ENCODE results near the gene ZNF516.

DNA sequence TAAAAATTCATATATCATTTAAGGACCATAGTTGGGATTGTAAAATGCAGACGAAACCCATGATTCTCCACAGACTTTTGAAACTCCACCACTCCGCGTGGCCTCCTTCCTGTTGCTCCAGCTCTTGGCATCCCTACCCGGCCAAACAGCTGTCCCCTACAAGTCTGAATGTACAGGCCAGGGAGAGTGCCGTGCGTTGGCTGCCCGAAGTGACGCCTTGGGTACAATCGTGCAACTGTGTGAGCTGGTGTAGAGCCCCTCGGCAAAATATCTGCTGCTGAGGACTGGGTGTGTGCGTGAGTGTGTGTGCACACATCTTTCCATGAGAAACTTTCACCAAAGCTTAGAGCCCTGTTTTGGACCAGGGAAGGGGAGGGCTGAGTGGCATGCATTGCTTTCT, 43.8 kb upstream of the ZNF516 start:
- TF ChIP-seq, protein P1, sequence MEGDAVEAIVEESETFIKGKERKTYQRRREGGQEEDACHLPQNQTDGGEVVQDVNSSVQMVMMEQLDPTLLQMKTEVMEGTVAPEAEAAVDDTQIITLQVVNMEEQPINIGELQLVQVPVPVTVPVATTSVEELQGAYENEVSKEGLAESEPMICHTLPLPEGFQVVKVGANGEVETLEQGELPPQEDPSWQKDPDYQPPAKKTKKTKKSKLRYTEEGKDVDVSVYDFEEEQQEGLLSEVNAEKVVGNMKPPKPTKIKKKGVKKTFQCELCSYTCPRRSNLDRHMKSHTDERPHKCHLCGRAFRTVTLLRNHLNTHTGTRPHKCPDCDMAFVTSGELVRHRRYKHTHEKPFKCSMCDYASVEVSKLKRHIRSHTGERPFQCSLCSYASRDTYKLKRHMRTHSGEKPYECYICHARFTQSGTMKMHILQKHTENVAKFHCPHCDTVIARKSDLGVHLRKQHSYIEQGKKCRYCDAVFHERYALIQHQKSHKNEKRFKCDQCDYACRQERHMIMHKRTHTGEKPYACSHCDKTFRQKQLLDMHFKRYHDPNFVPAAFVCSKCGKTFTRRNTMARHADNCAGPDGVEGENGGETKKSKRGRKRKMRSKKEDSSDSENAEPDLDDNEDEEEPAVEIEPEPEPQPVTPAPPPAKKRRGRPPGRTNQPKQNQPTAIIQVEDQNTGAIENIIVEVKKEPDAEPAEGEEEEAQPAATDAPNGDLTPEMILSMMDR (IDR thresholded peaks at IDR 0.05): no peak
- TF ChIP-seq POLR2A (IDR thresholded peaks at IDR 0.05) (no peak), POLR2AphosphoS5 (IDR thresholded peaks at IDR 0.05) (no peak)

Measured in sigmoid colon (tissue), 4 donors.